Right atrium auricular region (tissue), 2 donors: ENCODE measurements around the gene KRT23. TPM values are rescaled to one million over a fixed set of nuclear protein-coding genes. Genes with fewer than 3 reads are reported as not detected.
A peak's percentile ranks its signal among the peaks of the same experiment; 100 is the strongest.

Experiments
- DNase-seq: peaks from one replicate; pipeline ENCODE4 v3.0.0-alpha.2; 2019; ENCODE audit warnings: low spot score
- H3K27ac ChIP-seq, 2 donors: fragments of 200-600 bp; sonication (generic); 1 replicate in 1 of 2; 2 replicates in 1 of 2; pipeline ENCODE4 v1.5.1; 2016 to 2019
- H3K27me3 ChIP-seq, 2 donors: fragments of 200-600 bp; sonication (generic); one replicate each; pipeline versions ENCODE4 v1.5.1 to v1.6.0; 2017 to 2019
- H3K36me3 ChIP-seq: fragments of 200-600 bp; sonication (generic); one replicate; pipeline ENCODE4 v1.5.1; 2016
- H3K4me1 ChIP-seq, 2 donors: fragments of 200-600 bp; sonication (generic); one replicate each; pipeline versions ENCODE4 v1.5.1 to v1.6.0; 2017 to 2019
- H3K4me3 ChIP-seq, 2 donors: fragments of 200-600 bp; sonication (generic); 1 replicate in 1 of 2; 2 replicates in 1 of 2; pipeline ENCODE4 v1.5.1; 2017 to 2019; ENCODE audit warnings: mild to moderate bottlenecking in 1 of 2, moderate library complexity in 1 of 2
- H3K9me3 ChIP-seq, 2 donors: fragments of 200-600 bp; sonication (generic); one replicate each; pipeline ENCODE4 v1.5.1; 2019
- CTCF ChIP-seq, 2 donors: fragments of 200-600 bp; sonication (generic); IDR thresholded peaks; one replicate each; pipeline ENCODE4 v1.5.1; 2019; ENCODE audit warnings: antibody characterized with exemption in 2 of 2
- total RNA-seq, 2 donors: library from RNA; depleted of rRNA; stranded (reverse); fragments of >200 nt; gene quantifications; one replicate each; pipeline ENCODE4 v1.1.0, GENCODE V29; 2016

The KRT23 gene
- total RNA-seq, 2 donors from 2014 or later, result not detected

GRCh38 chr17:40978575-40979151 lies 41.2 kb upstream of the KRT23 start:
- DNase-seq, result no peak
- TF ChIP-seq CTCF (IDR thresholded peaks at IDR 0.05), result no peak
- Histone ChIP-seq H3K9me3 (no peaks in the 10 kb centered on the region), H3K4me3 (no peak overlapping the region), H3K27me3 (no peaks in the 10 kb centered on the region), H3K36me3 (no peaks in the 10 kb centered on the region), H3K27ac (no peak overlapping the region), H3K4me1 (no peaks in the 10 kb centered on the region)

- H3K27ac ChIP-seq, result no peak overlapping the region
- H3K9me3 ChIP-seq, result no peaks in the 10 kb centered on the region
- no peak for DNase-seq
- no peak for TF ChIP-seq CTCF (IDR thresholded peaks at IDR 0.05)
- H3K4me3 ChIP-seq, result no peak overlapping the region
- H3K27me3 ChIP-seq, result no peaks in the 10 kb centered on the region
- H3K4me1 ChIP-seq, result no peaks in the 10 kb centered on the region
- no peaks in the 10 kb centered on the region for H3K36me3 ChIP-seq
Observed at GRCh38 chr17:40975516-40975915, 38.1 kb upstream of the KRT23 start.

GRCh38 chr17:40974366-40974765 lies 36.9 kb upstream of the KRT23 start:
- no peaks in the 10 kb centered on the region for H3K36me3 ChIP-seq
- H3K4me3 ChIP-seq, result no peak overlapping the region
- H3K9me3 ChIP-seq, result no peaks in the 10 kb centered on the region
- H3K4me1 ChIP-seq, result no peaks in the 10 kb centered on the region
- no peak overlapping the region for H3K27ac ChIP-seq
- H3K27me3 ChIP-seq, result no peaks in the 10 kb centered on the region
- no peak for DNase-seq
- no peak for TF ChIP-seq CTCF (IDR thresholded peaks at IDR 0.05)

GRCh38 chr17:40967582-40967981 lies 30.1 kb upstream of the KRT23 start:
- H3K27ac ChIP-seq, result no peak overlapping the region
- no peak overlapping the region for H3K4me3 ChIP-seq
- peaks cover 0 to 3% of the 10 kb centered on the region in 2 donors for H3K9me3 ChIP-seq
- H3K27me3 ChIP-seq, result no peaks in the 10 kb centered on the region
- no peaks in the 10 kb centered on the region for H3K4me1 ChIP-seq
- no peaks in the 10 kb centered on the region for H3K36me3 ChIP-seq
- DNase-seq, result no peak
- no peak for TF ChIP-seq CTCF (IDR thresholded peaks at IDR 0.05)

GRCh38 chr17:40966848-40967247 lies 29.4 kb upstream of the KRT23 start, which contains the start of gene KRT39:
KRT39 (minus strand) TSS chr17:40966948; CDS start chr17:40966856, 92 bp downstream.
- no peak for DNase-seq
- TF ChIP-seq CTCF (IDR thresholded peaks at IDR 0.05), result no peak
- Histone ChIP-seq H3K4me1 (no peaks in the 10 kb centered on the region), H3K27me3 (no peaks in the 10 kb centered on the region), H3K36me3 (no peaks in the 10 kb centered on the region), H3K27ac (no peak within 1 kb of the TSS), H3K9me3 (peaks cover 0 to 3% of the 10 kb centered on the region in 2 donors), H3K4me3 (no peak within 1 kb of the TSS)

GRCh38 chr17:40963838-40964237 lies 26.4 kb upstream of the KRT23 start:
- Histone ChIP-seq H3K4me3 (no peak overlapping the region), H3K27me3 (no peaks in the 10 kb centered on the region), H3K9me3 (peaks cover 0 to 3% of the 10 kb centered on the region in 2 donors), H3K4me1 (no peaks in the 10 kb centered on the region), H3K27ac (no peak overlapping the region), H3K36me3 (no peaks in the 10 kb centered on the region)
- TF ChIP-seq CTCF (IDR thresholded peaks at IDR 0.05), result peak; percentile 47 to 57
- no peak for DNase-seq
